Fibroblast of peridontal ligament (primary cell): Measurements from ENCODE around the gene IFNAR1.

Source experiments
- DNase-seq: peaks from one replicate; pipeline ENCODE4 v3.0.0-alpha.2; 2010; ENCODE audit errors: extremely low read depth

Gene IFNAR1

GRCh38 chr21:33324291-33325221, at the start of gene IFNAR1:
TSS of gene IFNAR1 (plus strand) at chr21:33324970. CDS start at chr21:33325056, 86 bp downstream.
- peak; percentile 97 for DNase-seq

DNA sequence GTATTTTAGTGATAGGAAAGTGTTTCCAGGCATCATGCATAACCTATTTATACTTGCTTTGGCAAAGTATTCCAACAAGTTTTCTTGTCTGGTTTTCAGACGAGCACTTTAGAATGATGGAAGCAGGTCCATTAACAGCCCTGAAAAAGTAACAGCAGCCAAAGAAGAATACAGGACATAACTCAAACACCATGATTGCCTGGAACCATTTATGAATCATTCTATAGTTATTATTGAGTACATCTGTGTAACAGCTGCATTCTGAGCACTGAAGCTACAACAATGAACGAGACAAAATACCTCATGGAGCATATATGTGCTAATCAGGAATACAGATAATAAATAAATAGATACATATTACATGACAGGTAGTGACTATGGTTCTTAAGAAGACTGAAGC, 46.0 kb upstream of the IFNAR1 start:
- peak; percentile 33 for DNase-seq

GRCh38 chr21:33279330-33279820, 45.4 kb upstream of the IFNAR1 start:
- no peak for DNase-seq

- no peak for DNase-seq
These were observed 43.6 kb upstream of the IFNAR1 start for GRCh38 chr21:33281096-33281652.

GRCh38 chr21:33283203-33283602, 41.6 kb upstream of the IFNAR1 start:
- no peak for DNase-seq

- no peak for DNase-seq
These were observed 38.7 kb upstream of the IFNAR1 start for GRCh38 chr21:33286076-33286475.

DNA sequence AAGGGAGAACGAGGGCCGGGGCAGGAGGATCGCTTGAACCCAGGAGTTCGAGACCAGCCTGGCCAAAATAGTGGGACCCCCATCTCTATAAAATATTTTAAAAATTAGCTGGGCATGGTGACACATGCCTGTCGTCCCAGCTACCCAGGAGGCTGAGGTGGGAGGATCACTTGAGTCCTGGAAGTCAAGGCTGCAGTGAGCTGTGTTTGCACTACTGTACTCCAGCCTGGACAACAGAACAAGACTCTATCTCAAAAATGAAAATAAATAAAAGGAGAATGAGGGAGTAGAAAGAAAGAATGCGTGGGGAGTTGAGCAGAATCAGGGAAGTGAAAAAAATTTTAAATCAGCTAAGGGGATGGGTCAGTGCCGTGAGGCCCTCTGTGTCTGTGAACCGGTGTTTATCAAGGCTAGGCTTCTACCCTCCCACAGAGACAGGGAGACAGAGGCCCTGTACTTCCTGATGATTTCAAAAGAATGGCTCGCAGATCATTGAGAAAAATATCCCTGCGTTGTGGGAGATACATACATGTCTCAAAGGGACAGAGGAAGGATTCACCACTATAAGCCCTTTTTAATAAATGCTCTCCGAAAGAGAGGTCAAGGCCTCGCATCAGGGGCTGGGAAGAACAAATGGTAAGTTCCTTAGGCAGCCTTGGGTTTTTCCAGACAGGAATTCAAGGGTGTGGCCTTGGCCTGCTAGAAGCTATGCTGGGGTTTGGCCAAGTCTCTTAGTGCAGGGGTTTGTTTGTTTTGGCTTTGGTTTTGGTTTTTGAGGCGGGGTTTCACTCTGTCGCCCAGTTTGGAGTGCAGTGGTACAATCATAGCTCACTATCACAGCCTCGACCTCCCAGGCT, 37.9 kb upstream of the IFNAR1 start:
- DNase-seq: peak; percentile 74

- peak; percentile 58 for DNase-seq
These were observed 35.5 kb upstream of the IFNAR1 start for GRCh38 chr21:33289199-33289819.

DNA sequence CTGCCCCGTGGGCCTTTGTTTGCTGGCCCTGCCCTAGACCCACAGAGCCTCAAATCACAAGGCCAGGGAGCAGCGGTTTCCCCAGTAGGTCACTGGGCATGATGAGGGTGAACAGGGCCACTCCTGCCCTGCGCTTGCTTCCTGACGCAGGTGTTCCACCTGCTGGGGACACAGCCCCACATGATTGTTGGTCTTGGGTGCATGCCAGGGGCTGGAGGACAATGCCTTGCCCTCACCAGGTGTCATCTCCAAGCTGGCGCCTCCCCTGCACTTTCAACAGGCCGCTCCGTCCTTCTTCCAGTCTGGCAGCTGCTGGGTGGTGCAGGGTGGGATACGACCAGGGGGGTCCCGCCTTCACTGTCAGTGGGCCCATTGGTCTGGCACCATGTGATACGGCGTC, 34.3 kb upstream of the IFNAR1 start:
- no peak for DNase-seq

DNA sequence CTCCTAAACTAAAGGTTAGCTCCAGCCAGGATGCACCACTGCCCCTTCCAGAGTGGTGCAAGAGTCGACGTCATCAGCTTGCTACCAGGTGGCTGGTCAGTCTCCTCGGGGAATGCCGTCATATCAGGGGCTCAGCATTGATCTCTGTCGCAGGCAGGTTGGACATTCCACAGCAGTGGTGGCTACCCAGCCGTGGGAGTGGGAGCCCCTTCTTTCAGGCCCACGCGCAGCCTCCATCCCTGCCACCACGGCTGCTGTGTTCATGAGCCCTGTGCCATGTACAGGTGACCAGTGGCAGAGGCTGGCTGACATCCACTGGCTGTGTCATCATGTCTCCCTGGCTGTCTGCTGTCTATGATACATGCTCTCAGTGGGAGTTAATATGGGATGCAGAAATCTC, 33.1 kb upstream of the IFNAR1 start:
- DNase-seq: no peak

- DNase-seq: no peak
These were observed 32.0 kb upstream of the IFNAR1 start for GRCh38 chr21:33292724-33293123.

GRCh38 chr21:33293136-33293535, 31.6 kb upstream of the IFNAR1 start:
- DNase-seq: no peak

GRCh38 chr21:33293811-33294216, 31.0 kb upstream of the IFNAR1 start:
- no peak for DNase-seq

DNA sequence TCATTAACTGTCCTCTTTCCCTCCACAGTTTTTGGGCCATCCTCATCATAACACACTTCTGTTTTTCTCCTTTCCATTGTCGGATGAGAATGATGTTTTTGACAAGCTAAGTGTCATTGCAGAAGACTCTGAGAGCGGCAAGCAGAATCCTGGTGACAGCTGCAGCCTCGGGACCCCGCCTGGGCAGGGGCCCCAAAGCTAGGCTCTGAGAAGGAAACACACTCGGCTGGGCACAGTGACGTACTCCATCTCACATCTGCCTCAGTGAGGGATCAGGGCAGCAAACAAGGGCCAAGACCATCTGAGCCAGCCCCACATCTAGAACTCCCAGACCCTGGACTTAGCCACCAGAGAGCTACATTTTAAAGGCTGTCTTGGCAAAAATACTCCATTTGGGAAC, 28.6 kb upstream of the IFNAR1 start:
- DNase-seq: no peak

- no peak for DNase-seq
These were observed 25.5 kb upstream of the IFNAR1 start for GRCh38 chr21:33299181-33299752.

DNA sequence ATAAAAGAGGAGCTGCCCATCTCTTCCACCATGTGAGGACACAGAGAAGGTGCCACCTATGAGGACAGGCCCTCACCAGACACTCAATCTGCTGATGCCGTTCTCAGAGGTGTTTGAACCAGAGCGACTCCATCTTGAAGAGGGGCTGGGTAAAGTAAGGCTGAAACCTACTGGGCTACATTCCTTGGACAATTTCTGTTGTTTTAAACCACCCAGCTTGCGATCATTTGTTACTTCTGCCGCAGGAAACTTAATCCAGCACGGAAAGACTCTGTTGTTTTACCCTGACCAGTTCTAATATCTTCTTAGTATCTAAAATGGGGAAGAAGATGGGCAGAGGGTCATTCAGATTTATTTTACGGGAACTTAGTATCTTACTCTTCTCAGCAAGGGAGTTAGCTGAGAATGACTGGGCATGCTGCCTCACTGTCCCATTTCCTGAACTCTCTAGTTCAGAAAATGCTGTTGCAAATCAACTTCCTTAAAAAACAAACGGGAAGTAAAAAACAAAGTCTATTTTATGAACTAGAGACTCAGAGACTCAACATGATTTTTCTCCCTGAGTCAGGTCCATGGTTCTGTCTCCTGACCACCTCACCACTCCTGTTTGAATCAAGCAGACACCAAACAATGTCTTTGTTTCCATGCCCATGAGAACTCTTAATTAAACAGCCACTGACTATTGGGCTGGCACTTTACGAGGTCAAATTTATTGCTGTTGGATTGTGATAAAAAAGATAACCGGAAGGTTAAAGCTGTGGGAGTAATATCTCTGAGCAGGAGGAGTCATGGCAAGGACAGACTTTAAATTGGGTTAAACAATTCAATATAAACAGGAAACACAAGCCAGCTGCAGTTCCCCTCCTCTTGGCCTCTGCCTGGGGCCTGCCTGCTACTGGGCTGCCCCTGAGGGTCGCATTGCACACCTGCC, 23.8 kb upstream of the IFNAR1 start:
- no peak for DNase-seq

DNA sequence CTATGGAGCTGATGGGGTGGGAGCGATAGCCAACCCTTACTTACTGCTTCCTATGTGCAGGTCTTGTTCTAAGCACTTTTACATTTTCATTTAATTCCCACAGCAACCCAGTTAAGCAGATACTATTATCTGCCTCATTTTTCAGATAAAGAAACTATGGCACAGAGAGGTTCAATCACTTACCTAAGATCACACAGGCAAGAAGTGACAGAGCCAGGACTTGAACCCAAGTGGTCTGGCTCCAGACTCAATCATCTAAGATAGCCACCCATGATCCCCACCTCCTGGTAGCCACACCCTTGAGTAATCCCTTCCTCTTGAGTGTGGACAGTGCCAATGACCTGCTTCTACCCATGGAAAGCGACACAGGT, 23.2 kb upstream of the IFNAR1 start:
- DNase-seq: no peak

DNA sequence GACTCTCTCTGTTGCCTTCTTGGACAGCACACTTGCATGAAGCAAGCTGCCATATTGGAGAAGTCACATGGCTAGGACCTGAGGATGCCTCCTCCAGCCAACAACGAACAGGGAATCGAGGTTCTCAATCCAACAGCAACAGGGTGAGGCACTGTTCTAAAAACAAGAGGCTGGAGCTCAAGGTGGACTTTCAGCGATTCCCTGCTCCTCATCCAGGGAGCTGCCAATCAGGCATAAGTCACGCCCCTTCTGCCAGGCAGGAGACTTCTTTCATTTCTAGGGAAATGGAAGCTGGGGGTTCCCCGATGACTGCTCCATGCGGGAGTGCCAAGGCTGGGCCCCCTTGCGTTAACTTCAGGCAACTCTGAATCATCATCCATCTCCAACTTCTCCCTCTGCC, 22.7 kb upstream of the IFNAR1 start:
- no peak for DNase-seq

DNA sequence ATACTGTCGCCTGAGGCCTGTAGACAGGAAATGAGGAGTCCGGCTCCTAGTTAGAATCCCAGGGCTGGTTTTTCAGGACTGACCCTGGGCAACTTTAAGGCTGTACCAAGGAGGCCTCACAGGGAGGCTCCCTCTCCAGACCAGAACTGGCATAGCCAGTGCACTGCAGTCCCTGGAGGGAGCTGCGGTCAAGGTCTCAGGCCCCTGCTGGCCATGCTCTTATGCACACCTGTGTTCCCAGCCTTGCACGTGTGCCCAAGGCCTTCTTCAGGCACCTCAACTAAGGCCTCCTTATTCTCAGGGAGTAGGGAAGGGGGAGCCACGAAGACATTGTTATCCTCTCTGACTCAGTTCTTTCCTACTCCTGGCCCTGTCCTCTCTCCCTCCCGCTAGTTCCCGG, 22.0 kb upstream of the IFNAR1 start:
- DNase-seq: no peak

DNA sequence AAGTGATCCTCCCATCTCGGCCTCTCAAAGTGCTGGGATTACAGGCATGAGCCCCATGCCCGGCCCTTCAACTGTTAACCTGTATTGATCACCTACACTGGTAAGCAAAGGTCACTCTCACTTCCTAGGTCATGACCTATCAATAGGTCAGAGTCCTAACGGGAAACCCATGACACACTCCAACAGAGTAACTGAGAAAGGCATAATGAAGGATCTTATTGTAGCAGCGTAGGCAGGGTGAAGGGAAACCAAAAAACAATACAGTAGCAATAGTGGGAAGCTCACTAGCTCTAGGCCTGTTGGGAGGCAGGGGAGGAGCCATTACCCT, 19.5 kb upstream of the IFNAR1 start:
- no peak for DNase-seq

GRCh38 chr21:33305938-33306337, 18.8 kb upstream of the IFNAR1 start:
- no peak for DNase-seq
